Skin of body (tissue), 2 donors: ENCODE data around the gene ZNF469. TPM values are rescaled to one million over a fixed set of nuclear protein-coding genes. Genes with fewer than 3 reads are reported as not detected.
A peak's percentile ranks its signal among the peaks of the same experiment; 100 is the strongest.

Source experiments
- DNase-seq: peaks from one replicate; lab custom pipeline; 2025; lab: John Stamatoyannopoulos, UW
- total RNA-seq: library from RNA; depleted of rRNA; stranded (reverse); fragments of >200 nt; gene quantifications from one replicate; pipeline ENCODE4 v1.2.3, GENCODE V29; 2014

The ZNF469 gene
- total RNA-seq, 1 donor from 2014 or later, result 4.6 TPM

GRCh38 chr16:88390735-88391134 is 8.0 kb downstream of the ZNF469 start:
- DNase-seq, result no peak

- no peak for DNase-seq
Observed at GRCh38 chr16:88391144-88391850, 8.5 kb downstream of the ZNF469 start.

GRCh38 chr16:88392111-88392510 is 9.4 kb downstream of the ZNF469 start:
- no peak for DNase-seq

- DNase-seq, result no peak
Observed at GRCh38 chr16:88392616-88393015, 9.9 kb downstream of the ZNF469 start.

GRCh38 chr16:88393034-88393433 is 10.3 kb downstream of the ZNF469 start:
- DNase-seq, result no peak

GRCh38 chr16:88393571-88393970 is 10.8 kb downstream of the ZNF469 start:
- no peak for DNase-seq

- no peak for DNase-seq
Observed at GRCh38 chr16:88394426-88394825, 11.7 kb downstream of the ZNF469 start.

GRCh38 chr16:88395669-88396584 is 13.2 kb downstream of the ZNF469 start:
- no peak for DNase-seq

GRCh38 chr16:88398170-88398873 is 15.6 kb downstream of the ZNF469 start:
- no peak for DNase-seq

GRCh38 chr16:88398874-88399178 is 16.1 kb downstream of the ZNF469 start:
- no peak for DNase-seq

- no peak for DNase-seq
Observed at GRCh38 chr16:88400186-88400585, 17.4 kb downstream of the ZNF469 start.

- no peak for DNase-seq
Observed at GRCh38 chr16:88401604-88402246, 19.0 kb downstream of the ZNF469 start.

GRCh38 chr16:88402551-88403240 is 19.9 kb downstream of the ZNF469 start:
- no peak for DNase-seq

- no peak for DNase-seq
Observed at GRCh38 chr16:88403794-88404581, 21.2 kb downstream of the ZNF469 start.

GRCh38 chr16:88404769-88405168 is 22.0 kb downstream of the ZNF469 start:
- no peak for DNase-seq

GRCh38 chr16:88405216-88406060 is 22.7 kb downstream of the ZNF469 start:
- peak; percentile 92 for DNase-seq

GRCh38 chr16:88406096-88407041 is 23.6 kb downstream of the ZNF469 start:
- peak; percentile 63 for DNase-seq

- DNase-seq, result no peak
Observed at GRCh38 chr16:88407042-88407420, 24.3 kb downstream of the ZNF469 start.
